ENCODE results near the gene PSMA3. TPM values are rescaled to one million over a fixed set of nuclear protein-coding genes. Genes with fewer than 3 reads are reported as not detected.
"Not testable (repeated sequence)": the region's sequence is repeated elsewhere in the genome, so short reads cannot be mapped to it uniquely, and the experiment has no call there.

PSMA3 gene
- total RNA-seq, 1 donor from 2014 or later, result 180 TPM

GRCh38 chr14:58245562-58245961 is 919 bp downstream of the PSMA3 start:
- Mint-ChIP-seq H3K4me1 (ENCODE audit: unreplicated experiment) (peaks cover 16% of the 10 kb centered on the region), H3K27me3 (ENCODE audit: unreplicated experiment) (peaks cover 4% of the 10 kb centered on the region), H3K36me3 (ENCODE audit: low read depth, unreplicated experiment) (peaks cover 10% of the 10 kb centered on the region), H3K27ac (ENCODE audit: unreplicated experiment) (peak overlapping the region; percentile 94), H3K9me3 (ENCODE audit: unreplicated experiment) (no peaks in the 10 kb centered on the region), H3K4me3 (ENCODE audit: unreplicated experiment) (peak overlapping the region; percentile 94)
- TF ChIP-seq CTCF (IDR thresholded peaks at IDR 0.05; ENCODE audit: unreplicated experiment), result no peak
- no peak for DNase-seq (ENCODE audit: low spot score)

GRCh38 chr14:58249611-58250010 is 5.0 kb downstream of the PSMA3 start:
- Mint-ChIP-seq H3K27ac (ENCODE audit: unreplicated experiment) (no peak overlapping the region), H3K4me3 (ENCODE audit: unreplicated experiment) (no peak overlapping the region), H3K27me3 (ENCODE audit: unreplicated experiment) (peaks cover 4% of the 10 kb centered on the region), H3K9me3 (ENCODE audit: unreplicated experiment) (no peaks in the 10 kb centered on the region), H3K36me3 (ENCODE audit: low read depth, unreplicated experiment) (peaks cover 21% of the 10 kb centered on the region), H3K4me1 (ENCODE audit: unreplicated experiment) (peaks cover 11% of the 10 kb centered on the region)
- no peak for TF ChIP-seq CTCF (IDR thresholded peaks at IDR 0.05; ENCODE audit: unreplicated experiment)
- no peak for DNase-seq (ENCODE audit: low spot score)

GRCh38 chr14:58258156-58258555 is 13.5 kb downstream of the PSMA3 start:
- TF ChIP-seq CTCF (IDR thresholded peaks at IDR 0.05; ENCODE audit: unreplicated experiment), result no peak
- H3K27ac Mint-ChIP-seq (ENCODE audit: unreplicated experiment), result no peak overlapping the region
- H3K9me3 Mint-ChIP-seq (ENCODE audit: unreplicated experiment), result no peaks in the 10 kb centered on the region
- peaks cover 3% of the 10 kb centered on the region for H3K27me3 Mint-ChIP-seq (ENCODE audit: unreplicated experiment)
- no peak overlapping the region for H3K4me3 Mint-ChIP-seq (ENCODE audit: unreplicated experiment)
- DNase-seq (ENCODE audit: low spot score), result no peak
- no peaks in the 10 kb centered on the region for H3K4me1 Mint-ChIP-seq (ENCODE audit: unreplicated experiment)
- peaks cover 10% of the 10 kb centered on the region for H3K36me3 Mint-ChIP-seq (ENCODE audit: low read depth, unreplicated experiment)

GRCh38 chr14:58262005-58262404 is 17.4 kb downstream of the PSMA3 start:
- not testable (repeated sequence) for H3K27me3 Mint-ChIP-seq (ENCODE audit: unreplicated experiment)

GRCh38 chr14:58265401-58265800 is 20.8 kb downstream of the PSMA3 start:
- TF ChIP-seq CTCF (IDR thresholded peaks at IDR 0.05; ENCODE audit: unreplicated experiment), result no peak
- DNase-seq (ENCODE audit: low spot score), result no peak
- peaks cover 7% of the 10 kb centered on the region for H3K4me1 Mint-ChIP-seq (ENCODE audit: unreplicated experiment)
- no peaks in the 10 kb centered on the region for H3K9me3 Mint-ChIP-seq (ENCODE audit: unreplicated experiment)
- H3K4me3 Mint-ChIP-seq (ENCODE audit: unreplicated experiment), result peak overlapping the region; percentile 8
- H3K27me3 Mint-ChIP-seq (ENCODE audit: unreplicated experiment), result peaks cover 2% of the 10 kb centered on the region
- peaks cover 30% of the 10 kb centered on the region for H3K36me3 Mint-ChIP-seq (ENCODE audit: low read depth, unreplicated experiment)
- no peak overlapping the region for H3K27ac Mint-ChIP-seq (ENCODE audit: unreplicated experiment)

More at GRCh38 chr14:58262005-58262404, 17.4 kb downstream of the PSMA3 start:
- peaks cover 26% of the 10 kb centered on the region for H3K36me3 Mint-ChIP-seq (ENCODE audit: low read depth, unreplicated experiment)
- DNase-seq (ENCODE audit: low spot score); H3K4me1 Mint-ChIP-seq (ENCODE audit: unreplicated experiment); H3K27ac Mint-ChIP-seq (ENCODE audit: unreplicated experiment); H3K9me3 Mint-ChIP-seq (ENCODE audit: unreplicated experiment); H3K4me3 Mint-ChIP-seq (ENCODE audit: unreplicated experiment): not testable (repeated sequence)
